Astrocyte (in vitro differentiated cells and primary cell): Measurements from ENCODE around the gene INCA1. TPM values are rescaled to one million over a fixed set of nuclear protein-coding genes. Genes with fewer than 3 reads are reported as not detected.

Experiments
- DNase-seq: peaks from one replicate; pipeline ENCODE4 v3.0.0-alpha.2; 2010; ENCODE audit warnings: low read depth
- FAIRE-seq: peaks from 2 replicates; lab custom pipeline; 2011; peaks lifted over from hg19 to GRCh38; lab: Jason Lieb, UNC
- H2AFZ ChIP-seq: 2 replicates; pipeline ENCODE4 v1.6.0; 2012; ENCODE audit warnings: low read depth, low read length, inconsistent platforms
- H3K27ac ChIP-seq: 2 replicates; pipeline ENCODE4 v1.5.1; 2011; ENCODE audit warnings: low read depth, low read length, inconsistent platforms
- H3K27me3 ChIP-seq: 2 replicates; pipeline ENCODE4 v1.6.0; 2011; ENCODE audit warnings: low read length, inconsistent platforms; ENCODE audit not compliant: insufficient read depth
- H3K36me3 ChIP-seq: 2 replicates; pipeline ENCODE4 v1.5.1; 2011; ENCODE audit warnings: low read length, inconsistent platforms; ENCODE audit not compliant: insufficient read depth
- H3K4me1 ChIP-seq: 2 replicates; pipeline ENCODE4 v1.5.1; 2011; ENCODE audit warnings: low read length, inconsistent platforms; ENCODE audit not compliant: insufficient read depth
- H3K4me2 ChIP-seq: 2 replicates; pipeline ENCODE4 v1.6.0; 2012; ENCODE audit warnings: low read length, inconsistent platforms
- H3K4me3 ChIP-seq: 2 replicates; pipeline ENCODE4 v1.5.1; 2011; ENCODE audit warnings: low read depth, mild to moderate bottlenecking, low read length, inconsistent platforms; ENCODE audit not compliant: insufficient read depth
- H3K79me2 ChIP-seq: 2 replicates; pipeline ENCODE4 v1.6.0; 2012; ENCODE audit warnings: mild to moderate bottlenecking, low read length, inconsistent platforms; ENCODE audit not compliant: insufficient read depth
- H3K9ac ChIP-seq: 2 replicates; pipeline ENCODE4 v1.6.0; 2012; ENCODE audit warnings: mild to moderate bottlenecking, low read length, inconsistent platforms
- H3K9me3 ChIP-seq: 2 replicates; pipeline ENCODE4 v1.5.1; 2012; ENCODE audit warnings: low read depth, mild to moderate bottlenecking, low read length, inconsistent platforms; ENCODE audit not compliant: insufficient read depth
- H4K20me1 ChIP-seq: 2 replicates; pipeline ENCODE4 v1.6.0; 2012; ENCODE audit warnings: low read length, inconsistent platforms; ENCODE audit not compliant: insufficient read depth
- H3K27ac Mint-ChIP-seq: one replicate; pipeline ENCODE4 v1.8.0; 2021; ENCODE audit warnings: mild to moderate bottlenecking, mixed read lengths; ENCODE audit not compliant: unreplicated experiment
- H3K27me3 Mint-ChIP-seq: one replicate; pipeline ENCODE4 v1.8.0; 2021; ENCODE audit warnings: low read depth, mixed read lengths; ENCODE audit not compliant: unreplicated experiment
- H3K36me3 Mint-ChIP-seq: one replicate; pipeline ENCODE4 v1.8.0; 2021; ENCODE audit warnings: low read depth, mixed read lengths; ENCODE audit not compliant: unreplicated experiment
- H3K4me1 Mint-ChIP-seq: one replicate; pipeline ENCODE4 v1.8.0; 2021; ENCODE audit warnings: low read depth, mixed read lengths; ENCODE audit not compliant: unreplicated experiment
- H3K4me3 Mint-ChIP-seq: one replicate; pipeline ENCODE4 v1.8.0; 2021; ENCODE audit warnings: mild to moderate bottlenecking, moderate library complexity, mixed read lengths; ENCODE audit not compliant: unreplicated experiment
- H3K9me3 Mint-ChIP-seq: one replicate; pipeline ENCODE4 v1.8.0; 2021; ENCODE audit warnings: mild to moderate bottlenecking, mixed read lengths; ENCODE audit not compliant: unreplicated experiment
- EZH2 ChIP-seq: IDR thresholded peaks from 2 replicates; pipeline ENCODE4 v1.6.1; 2012; ENCODE audit warnings: mild to moderate bottlenecking, low read length, inconsistent platforms; ENCODE audit not compliant: insufficient read depth
- total RNA-seq: library from RNA; stranded (reverse); gene quantifications from 2 replicates; pipeline ENCODE4 v1.2.1, GENCODE V29; 2021
- TF ChIP-seq, protein P1 (sequence below): IDR thresholded peaks from 2 replicates; pipeline ENCODE4 v1.5.1; 2011; ENCODE audit warnings: low read depth, mild to moderate bottlenecking, inconsistent platforms, low read length, moderate library complexity; ENCODE audit not compliant: insufficient read depth

The INCA1 gene
- total RNA-seq, 1 donor from 2014 or later, result 1.7 TPM

DNA sequence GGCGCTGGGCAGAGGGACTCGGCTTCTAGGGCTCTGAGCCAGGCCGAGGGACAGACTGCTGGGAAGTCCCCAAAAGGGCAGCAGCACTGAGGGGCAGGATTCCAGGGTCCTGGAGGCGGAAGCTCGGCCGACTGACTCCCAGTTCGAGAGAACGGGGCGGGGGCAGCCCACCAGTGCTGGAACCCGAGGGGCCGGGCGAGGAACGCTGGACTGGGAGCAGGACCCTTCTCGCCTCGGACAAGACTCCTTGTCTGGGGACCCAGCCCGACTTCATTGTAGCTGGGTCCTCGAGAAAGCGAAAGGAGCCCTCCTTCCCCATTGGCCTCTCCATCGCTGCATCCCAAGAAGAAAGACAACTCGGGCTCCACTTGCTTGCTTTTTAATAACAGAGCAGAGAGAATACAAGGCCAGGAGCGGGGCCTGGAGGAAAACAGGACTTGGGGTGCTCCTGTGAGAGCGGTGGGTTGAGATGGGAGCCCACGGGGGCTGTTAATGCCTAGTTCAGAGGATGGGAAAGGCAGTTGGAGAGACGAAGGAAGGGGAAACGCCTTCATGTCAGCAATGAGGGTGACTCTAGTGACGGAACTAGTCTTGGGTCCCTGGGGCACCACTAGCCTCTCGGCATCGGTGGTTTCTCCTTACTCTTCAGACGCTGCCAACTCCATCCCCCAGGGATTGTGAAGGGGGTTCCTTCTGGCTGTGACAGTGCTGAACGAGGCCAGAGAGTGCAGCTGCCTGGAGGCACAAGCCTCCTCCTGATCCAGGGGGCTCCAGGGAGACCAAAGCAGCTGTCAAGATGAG lies 9.4 kb downstream of the INCA1 start:
- no peak for TF ChIP-seq EZH2
- TF ChIP-seq, protein P1, sequence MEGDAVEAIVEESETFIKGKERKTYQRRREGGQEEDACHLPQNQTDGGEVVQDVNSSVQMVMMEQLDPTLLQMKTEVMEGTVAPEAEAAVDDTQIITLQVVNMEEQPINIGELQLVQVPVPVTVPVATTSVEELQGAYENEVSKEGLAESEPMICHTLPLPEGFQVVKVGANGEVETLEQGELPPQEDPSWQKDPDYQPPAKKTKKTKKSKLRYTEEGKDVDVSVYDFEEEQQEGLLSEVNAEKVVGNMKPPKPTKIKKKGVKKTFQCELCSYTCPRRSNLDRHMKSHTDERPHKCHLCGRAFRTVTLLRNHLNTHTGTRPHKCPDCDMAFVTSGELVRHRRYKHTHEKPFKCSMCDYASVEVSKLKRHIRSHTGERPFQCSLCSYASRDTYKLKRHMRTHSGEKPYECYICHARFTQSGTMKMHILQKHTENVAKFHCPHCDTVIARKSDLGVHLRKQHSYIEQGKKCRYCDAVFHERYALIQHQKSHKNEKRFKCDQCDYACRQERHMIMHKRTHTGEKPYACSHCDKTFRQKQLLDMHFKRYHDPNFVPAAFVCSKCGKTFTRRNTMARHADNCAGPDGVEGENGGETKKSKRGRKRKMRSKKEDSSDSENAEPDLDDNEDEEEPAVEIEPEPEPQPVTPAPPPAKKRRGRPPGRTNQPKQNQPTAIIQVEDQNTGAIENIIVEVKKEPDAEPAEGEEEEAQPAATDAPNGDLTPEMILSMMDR, result no peak
- Histone ChIP-seq H2AFZ (peak overlapping the region; percentile 93), H3K36me3 (no peaks in the 10 kb centered on the region), H4K20me1 (no peaks in the 10 kb centered on the region), H3K27ac (peak overlapping the region; percentile 49), H3K27me3 (no peaks in the 10 kb centered on the region), H3K9me3 (no peaks in the 10 kb centered on the region), H3K79me2 (peaks cover 23% of the 10 kb centered on the region), H3K9ac (peak overlapping the region; percentile 83), H3K4me3 (peak overlapping the region; percentile 79), H3K4me2 (peak overlapping the region; percentile 98), H3K4me1 (peaks cover 24% of the 10 kb centered on the region)
- Mint-ChIP-seq H3K27ac (peak overlapping the region; percentile 41), H3K36me3 (peaks cover 2% of the 10 kb centered on the region), H3K4me1 (peaks cover 17% of the 10 kb centered on the region), H3K27me3 (no peaks in the 10 kb centered on the region), H3K9me3 (no peaks in the 10 kb centered on the region), H3K4me3 (peak overlapping the region; percentile 88)
- DNase-seq (no peak), FAIRE-seq (no peak)

DNA sequence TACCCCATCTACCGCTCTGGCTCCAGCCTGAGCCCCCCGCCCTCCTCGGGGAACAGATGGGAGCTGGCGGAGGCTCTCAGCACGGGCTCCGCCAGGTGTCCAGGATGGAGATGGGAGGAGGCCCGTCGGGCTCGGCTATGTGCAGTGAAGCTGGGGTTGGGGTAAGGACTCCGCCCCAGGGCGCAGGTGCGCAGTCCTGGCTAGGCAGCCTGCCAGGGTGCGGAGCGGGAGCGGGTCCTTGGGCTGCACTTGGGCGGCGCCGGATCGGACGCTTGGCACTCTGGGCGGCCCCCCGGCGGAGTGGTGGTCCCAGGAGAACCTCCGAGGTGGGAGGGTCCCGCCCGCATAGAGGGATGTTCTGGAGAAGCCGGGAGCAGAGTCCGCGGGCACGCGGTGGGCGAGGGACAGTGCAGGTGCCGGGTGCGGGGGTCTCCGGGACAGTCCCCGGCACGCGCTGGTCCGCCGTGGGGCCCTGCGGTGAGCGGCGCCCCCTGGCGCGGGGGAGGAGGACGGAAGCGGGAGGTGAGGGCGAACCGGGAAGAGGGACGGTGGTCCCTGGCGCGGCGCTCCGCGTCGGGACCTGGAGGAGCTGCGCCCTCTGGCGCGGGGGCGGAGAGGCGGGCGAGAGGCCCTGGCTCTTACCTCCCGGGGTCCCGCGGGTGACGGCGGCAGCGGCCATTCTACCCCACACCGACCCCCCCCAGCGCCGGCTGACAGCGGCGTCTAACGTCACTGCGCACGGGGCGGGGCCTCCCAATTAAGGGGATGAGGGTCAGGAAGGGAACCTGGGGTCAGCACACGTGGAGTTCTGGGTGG lies 10.2 kb downstream of the INCA1 start, which contains the start of gene CAMTA2:
CAMTA2 (minus strand) TSS at position 725 of the 816 bp plus-strand sequence. CDS start 1,453 bp downstream, outside the sequence.
- Mint-ChIP-seq H3K4me1 (peaks cover 19% of the 10 kb centered on the region), H3K27me3 (no peaks in the 10 kb centered on the region), H3K36me3 (peaks cover 5% of the 10 kb centered on the region)

More for the DNA sequence above, 10.2 kb downstream of the INCA1 start, which contains the start of gene CAMTA2:
- Histone ChIP-seq H2AFZ (peak within 1 kb of the TSS; percentile 93), H3K9ac (peak within 1 kb of the TSS; percentile 83), H3K27ac (peak within 1 kb of the TSS; percentile 49), H3K79me2 (peaks cover 23% of the 10 kb centered on the region), H3K36me3 (peaks cover 3% of the 10 kb centered on the region), H3K27me3 (no peaks in the 10 kb centered on the region), H3K4me3 (peak within 1 kb of the TSS; percentile 79), H3K4me1 (peaks cover 24% of the 10 kb centered on the region), H4K20me1 (peaks cover 3% of the 10 kb centered on the region), H3K9me3 (no peaks in the 10 kb centered on the region), H3K4me2 (peak within 1 kb of the TSS; percentile 98)
- peak within 1 kb of the TSS; percentile 80 for H3K27ac Mint-ChIP-seq
- TF ChIP-seq, protein P1, result no peak
- TF ChIP-seq EZH2, result no peak
- peak within 1 kb of the TSS; percentile 88 for H3K4me3 Mint-ChIP-seq
- DNase-seq, result peak; percentile 38
- FAIRE-seq, result no peak
- H3K9me3 Mint-ChIP-seq, result no peaks in the 10 kb centered on the region
